SK-N-SH (cell line): ENCODE data around the gene MAD1L1. TPM values are rescaled to one million over a fixed set of nuclear protein-coding genes. Genes with fewer than 3 reads are reported as not detected.

ENCODE experiments used
- CTCF ChIA-PET: fragments of 300-600, 350-600 bp; formaldehyde crosslinking; extraction: SDS; loops from one replicate; lab custom pipeline; 2021; lab: Yijun Ruan, JAX
- POLR2A ChIA-PET: fragments of 350-600 bp; sonication (Branson Sonifier 250); formaldehyde crosslinking; extraction: SDS; loops from one replicate; lab custom pipeline; 2020; ENCODE audit warnings: antibody characterized with exemption, inconsistent platforms; lab: Yijun Ruan, JAX
- DNase-seq: peaks from one replicate; pipeline ENCODE4 v3.0.0; 2012
- H2AFZ ChIP-seq: fragments of 200-600 bp; sonication (generic); 2 replicates; pipeline ENCODE4 v1.8.1; 2016; ENCODE audit warnings: antibody characterized with exemption, mild to moderate bottlenecking, low read depth
- H3F3A ChIP-seq: fragments of 200-600 bp; sonication (generic); replicated peaks from 2 replicates; pipeline ENCODE3; 2016; ENCODE audit warnings: antibody characterized with exemption, mild to moderate bottlenecking; ENCODE audit not compliant: insufficient read depth
- H3K27ac ChIP-seq, 2 experiments: fragments of 200-500 bp in 1 of 2; fragments of 200-600 bp in 1 of 2; sonication (Bioruptor generic) in 1 of 2; sonication (generic), shearing (Covaris generic) in 1 of 2; 2 replicates each; pipeline versions ENCODE4 v1.5.1 to v1.6.1; 2014 to 2016; ENCODE audit warnings: low read depth in 2 of 2, inconsistent platforms in 1 of 2, low read length in 1 of 2, mild to moderate bottlenecking in 1 of 2, mixed read lengths in 1 of 2
- H3K27me3 ChIP-seq: fragments of 200-600 bp; sonication (generic), shearing (Covaris generic); 2 replicates; pipeline ENCODE4 v1.6.1; 2016; ENCODE audit warnings: mixed run types; ENCODE audit not compliant: insufficient read depth
- H3K36me3 ChIP-seq, 2 experiments: fragments of 200-500 bp in 1 of 2; fragments of 200-600 bp in 1 of 2; sonication (Bioruptor generic) in 1 of 2; sonication (generic) in 1 of 2; replicated peaks in 1 of 2; 2 replicates each; pipeline versions ENCODE3 to v1.5.1; 2014 to 2016; ENCODE audit warnings: low read length in 1 of 2, mild to moderate bottlenecking in 1 of 2; ENCODE audit not compliant: insufficient read depth in 2 of 2, control insufficient read depth in 1 of 2
- H3K4me1 ChIP-seq, 2 experiments: fragments of 200-500 bp in 1 of 2; fragments of 200-600 bp in 1 of 2; sonication (Bioruptor generic) in 1 of 2; sonication (generic), shearing (Covaris generic) in 1 of 2; 2 replicates each; pipeline versions ENCODE4 v1.5.1 to v1.6.1; 2014 to 2016; ENCODE audit warnings: low read depth in 1 of 2, low read length in 1 of 2, mixed run types in 1 of 2; ENCODE audit not compliant: insufficient read depth in 2 of 2, control insufficient read depth in 1 of 2
- H3K4me2 ChIP-seq: fragments of 200-600 bp; sonication (generic), shearing (Covaris generic); 2 replicates; pipeline ENCODE4 v1.6.1; 2017; ENCODE audit warnings: mixed run types
- H3K4me3 ChIP-seq, 2 experiments: fragments of 200-500 bp in 1 of 2; fragments of 200-600 bp in 1 of 2; sonication (Bioruptor generic) in 1 of 2; sonication (generic), shearing (Covaris generic) in 1 of 2; 2 replicates each; pipeline versions ENCODE4 v1.5.1 to v1.8.1; 2014 to 2016; ENCODE audit warnings: low read depth in 2 of 2, inconsistent platforms in 1 of 2, low read length in 1 of 2, mild to moderate bottlenecking in 1 of 2, mixed read lengths in 1 of 2, moderate library complexity in 1 of 2
- H3K79me2 ChIP-seq: fragments of 200-600 bp; sonication (generic); 2 replicates; pipeline ENCODE4 v1.8.1; 2017; ENCODE audit warnings: mild to moderate bottlenecking; ENCODE audit not compliant: insufficient read depth
- H3K9ac ChIP-seq: fragments of 200-600 bp; sonication (generic); 2 replicates; pipeline ENCODE4 v1.6.1; 2017; ENCODE audit warnings: mixed run types
- H3K9me2 ChIP-seq: fragments of 200-600 bp; sonication (generic); 2 replicates; pipeline ENCODE4 v1.6.1; 2017; ENCODE audit warnings: mixed run types
- H3K9me3 ChIP-seq: fragments of 200-600 bp; sonication (generic); 2 replicates; pipeline ENCODE4 v1.6.1; 2017; ENCODE audit warnings: mixed run types, mild to moderate bottlenecking, moderate library complexity
- H4K20me1 ChIP-seq: fragments of 200-600 bp; sonication (generic); 2 replicates; pipeline ENCODE4 v1.6.1; 2017; ENCODE audit warnings: mild to moderate bottlenecking, mixed run types; ENCODE audit not compliant: insufficient read depth
- CHD2 ChIP-seq: fragments of 150-350 bp; IDR thresholded peaks from 2 replicates; pipeline ENCODE4 v1.6.1; 2018; ENCODE audit warnings: low read length; ENCODE audit not compliant: partially characterized antibody
- EP300 ChIP-seq, 2 experiments: IDR thresholded peaks; 2 replicates each; pipeline versions ENCODE4 v1.4.0 to v1.6.1; 2012; ENCODE audit warnings: borderline replicate concordance in 1 of 2, low read depth in 1 of 2, low read length in 1 of 2
- FOSL2 ChIP-seq: IDR thresholded peaks from 2 replicates; pipeline ENCODE4 v1.4.0; 2012; ENCODE audit warnings: low read depth, mild to moderate bottlenecking, moderate library complexity, borderline replicate concordance
- FOXJ3 ChIP-seq: sonication (generic); formaldehyde crosslinking; IDR thresholded peaks from 2 replicates; pipeline ENCODE4 v1.5.1; 2020; ENCODE audit warnings: mild to moderate bottlenecking, missing genetic modification reagents
- FOXM1 ChIP-seq: IDR thresholded peaks from 2 replicates; pipeline ENCODE4 v1.4.0; 2012; ENCODE audit warnings: low read depth, mild to moderate bottlenecking
- GABPA ChIP-seq: IDR thresholded peaks from 2 replicates; pipeline ENCODE4 v1.4.0; 2012; ENCODE audit warnings: low read depth, mild to moderate bottlenecking
- JUND ChIP-seq: IDR thresholded peaks from 2 replicates; pipeline ENCODE4 v1.4.0; 2012
- MAX ChIP-seq: IDR thresholded peaks from 2 replicates; pipeline ENCODE4 v1.4.0; 2012; ENCODE audit warnings: low read depth
- MEF2A ChIP-seq: IDR thresholded peaks from 2 replicates; pipeline ENCODE4 v1.4.0; 2012; ENCODE audit warnings: low read depth, borderline replicate concordance
- NRF1 ChIP-seq: IDR thresholded peaks from 2 replicates; pipeline ENCODE4 v1.6.1; 2012; ENCODE audit warnings: low read depth, mild to moderate bottlenecking, low read length
- PBX3 ChIP-seq: IDR thresholded peaks from 2 replicates; pipeline ENCODE4; 2012
- POLR2AphosphoS5 ChIP-seq: IDR thresholded peaks from 2 replicates; pipeline ENCODE4 v1.6.1; 2012; ENCODE audit warnings: low read depth, low read length
- RAD21 ChIP-seq: IDR thresholded peaks from 2 replicates; pipeline ENCODE4 v1.6.1; 2012; ENCODE audit warnings: mild to moderate bottlenecking, low read length
- REST ChIP-seq: IDR thresholded peaks from 2 replicates; pipeline ENCODE4 v1.6.1; 2012; ENCODE audit warnings: mild to moderate bottlenecking, low read depth, low read length, moderate library complexity
- RXRA ChIP-seq: IDR thresholded peaks from 2 replicates; pipeline ENCODE4 v1.4.0; 2012; ENCODE audit warnings: low read depth, mild to moderate bottlenecking, borderline replicate concordance
- SIN3A ChIP-seq: IDR thresholded peaks from 2 replicates; pipeline ENCODE4 v1.6.1; 2012; ENCODE audit warnings: low read depth, mild to moderate bottlenecking, low read length, moderate library complexity, borderline replicate concordance
- SMC3 ChIP-seq: IDR thresholded peaks from 2 replicates; pipeline ENCODE4 v1.6.1; 2012; ENCODE audit warnings: low read depth, low read length, improper control_type of control experiment
- TAF1 ChIP-seq: IDR thresholded peaks from 2 replicates; pipeline ENCODE4 v1.6.1; 2012; ENCODE audit warnings: low read depth, mild to moderate bottlenecking, low read length, moderate library complexity, borderline replicate concordance
- TCF12 ChIP-seq: IDR thresholded peaks from 2 replicates; pipeline ENCODE4 v1.4.0; 2012
- TEAD4 ChIP-seq: IDR thresholded peaks from 2 replicates; pipeline ENCODE4 v1.4.0; 2012; ENCODE audit warnings: mild to moderate bottlenecking, borderline replicate concordance; ENCODE audit not compliant: insufficient read depth
- WGBS: methylation state at CpG from one replicate; pipeline ENCODE4 v1.1.6; 2017; ENCODE audit warnings: low lambda C conversion rate; 5-methylcytosine and 5-hydroxymethylcytosine counted together
- polyA plus RNA-seq, 3 experiments: library from polyadenylated mRNA; depleted of rRNA; stranded (reverse); fragments of >200 nt; gene quantifications; 2 replicates each; pipeline ENCODE4 v1.2.3, GENCODE V29; 2012
- TF ChIP-seq, protein P1 (sequence below): IDR thresholded peaks from 2 replicates; pipeline ENCODE4 v1.4.0; 2012; ENCODE audit warnings: low read depth, borderline replicate concordance
- TF ChIP-seq, protein P2 (sequence below): IDR thresholded peaks from 2 replicates; pipeline ENCODE4 v1.4.0; 2012; ENCODE audit warnings: low read depth, borderline replicate concordance
- TF ChIP-seq, protein P3 (sequence below): fragments of 200-600 bp; sonication (generic); IDR thresholded peaks from 2 replicates; pipeline ENCODE4 v1.6.1; 2017; ENCODE audit warnings: antibody characterized with exemption, mild to moderate bottlenecking, moderate library complexity

The MAD1L1 gene
- polyA plus RNA-seq, 1 of the 3 experiments (the other 2 are of a cell fraction): 46.2 TPM

- Histone ChIP-seq H3K9ac (no peak overlapping the region), H3K27me3 (no peaks in the 10 kb centered on the region), H3K4me3 (no peak overlapping the region), H3K9me3 (no peaks in the 10 kb centered on the region), H3K4me2 (no peak overlapping the region), H3K4me1 (peaks cover 0 to 82% of the 10 kb centered on the region in 2 experiments; a peak in 2 of 4 replicates), H3F3A (no peaks in the 10 kb centered on the region), H3K36me3 (no peaks in the 10 kb centered on the region), H2AFZ (no peak overlapping the region), H3K9me2 (no peaks in the 10 kb centered on the region), H3K27ac (peak overlapping the region in 1 of 2 experiments; percentile 84; a peak in 2 of 4 replicates), H3K79me2 (no peaks in the 10 kb centered on the region), H4K20me1 (no peaks in the 10 kb centered on the region)
- ChIA-PET POLR2A (interaction anchor here (0.6 to 1.1 kb wide), 3 partner anchors 10 to 19 kb away, joined by 3 read pairs; no protein-coding TSS in a partner anchor), CTCF (interaction anchor here (0.7 to 2.8 kb wide), 12 partner anchors 10 to 367 kb away, joined by 3 to 12 read pairs (median 3); no protein-coding TSS in a partner anchor)
- 80% methylated on average over 24 of the region's 31 CpGs for WGBS
- peak; percentile 89 for DNase-seq
- TF ChIP-seq NRF1: no peak
- no peak for TF ChIP-seq TAF1
- 0 out of 2 replicates have a peak, but pooled peaks have one; percentile 9 for TF ChIP-seq RAD21
- no peak for TF ChIP-seq FOXM1
- TF ChIP-seq TEAD4: no peak
- no peak for TF ChIP-seq MEF2A
- TF ChIP-seq EP300 (IDR thresholded peaks at IDR 0.05; ENCODE audit: borderline replicate concordance in 1 of 2, low read depth in 1 of 2, low read length in 1 of 2): no peak
- TF ChIP-seq, protein P1, sequence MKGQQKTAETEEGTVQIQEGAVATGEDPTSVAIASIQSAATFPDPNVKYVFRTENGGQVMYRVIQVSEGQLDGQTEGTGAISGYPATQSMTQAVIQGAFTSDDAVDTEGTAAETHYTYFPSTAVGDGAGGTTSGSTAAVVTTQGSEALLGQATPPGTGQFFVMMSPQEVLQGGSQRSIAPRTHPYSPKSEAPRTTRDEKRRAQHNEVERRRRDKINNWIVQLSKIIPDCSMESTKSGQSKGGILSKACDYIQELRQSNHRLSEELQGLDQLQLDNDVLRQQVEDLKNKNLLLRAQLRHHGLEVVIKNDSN: no peak
- no peak for TF ChIP-seq MAX
- no peak for TF ChIP-seq FOXJ3 (CRISPR knock-in tag)
- peak; percentile 43 for TF ChIP-seq CHD2
- TF ChIP-seq FOSL2: no peak
- no peak for TF ChIP-seq SIN3A
- TF ChIP-seq, protein P2, sequence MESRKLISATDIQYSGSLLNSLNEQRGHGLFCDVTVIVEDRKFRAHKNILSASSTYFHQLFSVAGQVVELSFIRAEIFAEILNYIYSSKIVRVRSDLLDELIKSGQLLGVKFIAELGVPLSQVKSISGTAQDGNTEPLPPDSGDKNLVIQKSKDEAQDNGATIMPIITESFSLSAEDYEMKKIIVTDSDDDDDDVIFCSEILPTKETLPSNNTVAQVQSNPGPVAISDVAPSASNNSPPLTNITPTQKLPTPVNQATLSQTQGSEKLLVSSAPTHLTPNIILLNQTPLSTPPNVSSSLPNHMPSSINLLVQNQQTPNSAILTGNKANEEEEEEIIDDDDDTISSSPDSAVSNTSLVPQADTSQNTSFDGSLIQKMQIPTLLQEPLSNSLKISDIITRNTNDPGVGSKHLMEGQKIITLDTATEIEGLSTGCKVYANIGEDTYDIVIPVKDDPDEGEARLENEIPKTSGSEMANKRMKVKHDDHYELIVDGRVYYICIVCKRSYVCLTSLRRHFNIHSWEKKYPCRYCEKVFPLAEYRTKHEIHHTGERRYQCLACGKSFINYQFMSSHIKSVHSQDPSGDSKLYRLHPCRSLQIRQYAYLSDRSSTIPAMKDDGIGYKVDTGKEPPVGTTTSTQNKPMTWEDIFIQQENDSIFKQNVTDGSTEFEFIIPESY: no peak
- TF ChIP-seq POLR2AphosphoS5: no peak
- TF ChIP-seq GABPA: no peak
- no peak; the same call in 1 of the 2 replicates for TF ChIP-seq TCF12
- TF ChIP-seq RXRA: no peak
- no peak for TF ChIP-seq REST
- TF ChIP-seq SMC3: no peak
- TF ChIP-seq JUND: no peak
- TF ChIP-seq, protein P3, sequence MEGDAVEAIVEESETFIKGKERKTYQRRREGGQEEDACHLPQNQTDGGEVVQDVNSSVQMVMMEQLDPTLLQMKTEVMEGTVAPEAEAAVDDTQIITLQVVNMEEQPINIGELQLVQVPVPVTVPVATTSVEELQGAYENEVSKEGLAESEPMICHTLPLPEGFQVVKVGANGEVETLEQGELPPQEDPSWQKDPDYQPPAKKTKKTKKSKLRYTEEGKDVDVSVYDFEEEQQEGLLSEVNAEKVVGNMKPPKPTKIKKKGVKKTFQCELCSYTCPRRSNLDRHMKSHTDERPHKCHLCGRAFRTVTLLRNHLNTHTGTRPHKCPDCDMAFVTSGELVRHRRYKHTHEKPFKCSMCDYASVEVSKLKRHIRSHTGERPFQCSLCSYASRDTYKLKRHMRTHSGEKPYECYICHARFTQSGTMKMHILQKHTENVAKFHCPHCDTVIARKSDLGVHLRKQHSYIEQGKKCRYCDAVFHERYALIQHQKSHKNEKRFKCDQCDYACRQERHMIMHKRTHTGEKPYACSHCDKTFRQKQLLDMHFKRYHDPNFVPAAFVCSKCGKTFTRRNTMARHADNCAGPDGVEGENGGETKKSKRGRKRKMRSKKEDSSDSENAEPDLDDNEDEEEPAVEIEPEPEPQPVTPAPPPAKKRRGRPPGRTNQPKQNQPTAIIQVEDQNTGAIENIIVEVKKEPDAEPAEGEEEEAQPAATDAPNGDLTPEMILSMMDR: no peak
- no peak for TF ChIP-seq PBX3
Observed at GRCh38 chr7:1842321-1843221, 390.2 kb downstream of the MAD1L1 start.
